DMS53 (cell line): ENCODE measurements around the gene NUDT21.
"Not testable (repeated sequence)": the region's sequence is repeated elsewhere in the genome, so short reads cannot be mapped to it uniquely, and the experiment has no call there.

Experiments
- DNase-seq: peaks from one replicate; lab custom pipeline; 2025; lab: John Stamatoyannopoulos, UW

NUDT21 gene

GRCh38 chr16:56450986-56451752, at the start of gene NUDT21, which contains the start of gene OGFOD1:
Gene NUDT21, minus strand, starts transcription at chr16:56451332. Its CDS starts 130 bp downstream, at chr16:56451202.
Gene OGFOD1, plus strand, starts transcription at chr16:56451554. Its CDS starts 59 bp downstream, at chr16:56451613.
- DNase-seq: peak; percentile 99

- no peak for DNase-seq
Measured at GRCh38 chr16:56493815-56494214, 42.7 kb upstream of the NUDT21 start.

- no peak for DNase-seq
Measured at GRCh38 chr16:56493126-56493525, 42.0 kb upstream of the NUDT21 start.

DNA sequence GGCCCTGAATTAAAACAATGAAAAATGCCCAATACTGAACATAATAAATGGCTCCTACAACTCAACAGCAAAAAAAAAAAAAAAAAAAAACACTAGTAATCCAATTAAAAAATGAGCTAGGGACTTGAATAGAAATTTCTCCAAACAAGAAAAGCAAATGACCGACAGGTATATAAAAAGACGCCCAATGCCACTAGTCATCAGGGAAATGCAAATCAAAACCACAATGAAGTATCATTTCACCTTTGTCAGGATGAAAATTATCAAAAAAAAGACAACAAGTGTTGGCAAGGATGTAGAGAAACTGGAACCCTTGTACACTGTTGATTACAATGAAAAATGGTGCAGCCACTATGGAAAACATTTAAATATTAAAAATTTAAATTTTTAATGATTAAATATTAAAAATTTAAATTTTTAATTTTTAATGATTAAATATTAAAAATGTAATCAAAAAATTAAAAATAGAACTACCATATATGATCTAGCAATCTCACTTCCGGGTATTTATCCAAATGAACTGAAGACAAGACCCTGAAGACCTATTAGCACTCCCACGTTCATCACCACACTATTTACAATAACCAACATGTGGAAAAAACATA, 40.6 kb upstream of the NUDT21 start:
- no peak for DNase-seq

- not testable (repeated sequence) for DNase-seq
Measured at GRCh38 chr16:56488868-56489267, 37.7 kb upstream of the NUDT21 start.

DNA sequence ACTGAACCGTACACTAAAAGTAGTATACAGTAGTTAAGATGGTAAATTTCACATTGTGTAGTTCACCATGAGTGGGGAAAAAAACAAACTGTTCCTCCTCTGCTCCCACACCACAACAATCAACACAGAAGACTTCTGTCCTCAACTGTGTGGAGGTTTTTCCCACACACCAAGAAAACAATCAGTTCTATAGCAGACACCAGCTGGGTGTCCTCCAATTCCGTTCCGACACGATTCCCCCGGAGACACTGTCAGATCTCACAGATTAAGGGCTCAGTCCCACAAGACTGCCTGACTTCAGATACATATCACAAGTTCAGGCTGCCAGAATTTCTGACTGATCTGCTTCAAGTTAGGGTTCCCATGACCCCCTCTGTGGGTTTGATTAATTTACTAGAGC, 36.9 kb upstream of the NUDT21 start:
- no peak for DNase-seq

GRCh38 chr16:56483394-56483793, 32.3 kb upstream of the NUDT21 start:
- no peak for DNase-seq

- no peak for DNase-seq
Measured at GRCh38 chr16:56482683-56483236, 31.6 kb upstream of the NUDT21 start.

GRCh38 chr16:56481468-56482122, 30.5 kb upstream of the NUDT21 start:
- peak; percentile 77 for DNase-seq

DNA sequence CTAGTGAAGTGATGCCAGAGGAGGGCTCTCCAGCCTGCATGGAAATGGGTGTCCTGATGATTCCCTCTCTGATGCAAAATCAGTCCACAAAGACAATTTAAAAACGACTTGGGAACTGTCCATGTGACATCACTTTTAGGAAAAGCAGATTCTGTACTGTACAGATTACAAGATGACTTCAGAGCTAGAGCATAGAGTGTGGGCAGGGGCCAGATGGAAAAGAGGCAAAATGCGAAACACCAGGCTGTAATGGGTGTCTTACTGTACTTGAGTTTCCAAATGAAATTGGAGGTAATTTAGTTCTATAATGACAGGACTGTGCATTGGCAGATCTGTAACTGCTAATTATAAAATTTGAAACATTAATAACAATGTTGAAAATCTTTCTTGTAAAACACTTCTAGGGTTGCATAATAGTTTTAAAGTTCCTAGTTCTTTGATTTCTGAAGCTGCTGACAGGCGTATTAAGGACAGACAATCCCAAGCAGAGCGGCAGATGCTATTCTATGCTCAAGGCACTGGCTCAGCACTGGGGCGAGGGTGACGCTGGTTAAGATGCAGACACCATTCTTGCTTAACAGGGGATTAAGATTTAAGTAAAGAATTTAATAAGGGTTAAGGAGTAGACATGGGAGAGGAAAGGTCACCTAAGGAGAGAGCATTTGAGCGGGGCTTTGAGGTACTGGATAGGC, 29.8 kb upstream of the NUDT21 start:
- DNase-seq: no peak

- no peak for DNase-seq
Measured at GRCh38 chr16:56479469-56479868, 28.3 kb upstream of the NUDT21 start.

DNA sequence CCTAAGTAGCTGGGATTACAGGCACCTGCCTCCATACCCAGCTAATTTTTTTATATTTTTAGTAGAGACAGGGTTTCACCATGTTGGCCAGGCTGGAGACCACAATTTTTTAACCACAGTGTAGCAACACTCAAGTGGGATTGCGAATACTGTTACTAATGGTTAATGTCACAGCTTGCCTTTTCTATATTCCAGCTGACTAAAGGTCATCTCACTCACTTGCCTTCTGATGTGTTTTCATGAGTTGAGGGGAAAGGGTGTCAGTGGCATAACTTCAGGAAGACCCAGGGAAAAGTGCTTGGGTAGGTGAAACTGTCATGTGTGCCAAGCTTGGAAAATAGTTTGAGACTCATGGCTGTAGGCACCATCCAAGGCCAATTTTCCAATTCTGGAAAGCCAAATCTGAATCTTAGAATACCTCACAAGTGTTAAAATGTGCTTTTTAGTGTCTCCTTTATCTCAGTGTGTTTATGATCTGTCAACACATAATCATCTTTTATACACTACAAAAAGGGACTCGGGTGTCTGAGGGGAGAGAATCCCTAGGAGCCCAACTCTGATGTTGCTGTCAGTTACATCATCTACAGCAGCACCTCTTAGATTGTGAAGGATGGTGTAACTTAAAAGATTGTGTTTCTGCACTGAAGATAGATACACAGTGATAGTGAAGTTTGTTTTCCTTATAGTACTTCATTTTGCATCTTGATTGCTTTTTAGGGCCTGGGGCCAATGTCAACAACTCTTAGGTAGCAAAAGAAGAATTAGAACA, 27.3 kb upstream of the NUDT21 start:
- DNase-seq: no peak

DNA sequence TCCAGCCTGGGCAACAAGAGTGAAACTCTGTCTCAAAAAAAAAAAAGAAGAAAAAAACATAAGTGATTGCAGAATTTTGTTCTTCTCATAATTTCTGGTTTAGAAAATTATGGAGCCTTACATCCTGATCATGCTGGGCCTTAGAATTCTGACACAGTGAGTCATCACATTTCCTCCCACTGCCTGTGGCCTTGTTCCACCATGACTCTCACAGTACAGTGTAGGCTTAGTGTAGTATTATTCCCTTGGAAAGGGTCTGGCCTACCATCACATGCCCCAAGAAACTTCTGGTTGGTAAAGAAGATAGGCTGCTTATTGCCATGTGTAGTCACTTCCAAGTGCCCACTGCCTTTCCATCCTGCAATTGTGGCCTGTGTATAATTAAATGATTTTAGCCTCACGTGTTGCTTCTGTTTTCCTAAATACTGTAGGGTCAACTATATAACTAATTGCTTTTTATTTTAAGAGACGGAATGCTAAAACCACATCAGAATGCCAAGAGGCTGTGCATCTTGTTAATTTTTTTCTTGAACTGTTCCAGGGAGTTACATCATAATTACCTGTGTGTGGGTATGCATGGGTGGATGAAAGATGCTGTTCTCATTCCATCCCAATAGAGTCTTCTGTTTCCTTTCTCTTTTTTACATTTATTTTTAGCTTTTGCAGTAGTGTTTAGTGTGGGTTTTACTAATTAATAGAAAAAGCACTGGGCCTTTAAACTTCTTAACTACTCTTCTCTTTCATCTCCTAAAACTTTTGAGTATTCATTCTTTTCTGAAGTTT, 26.2 kb upstream of the NUDT21 start:
- peak; percentile 30 for DNase-seq

DNA sequence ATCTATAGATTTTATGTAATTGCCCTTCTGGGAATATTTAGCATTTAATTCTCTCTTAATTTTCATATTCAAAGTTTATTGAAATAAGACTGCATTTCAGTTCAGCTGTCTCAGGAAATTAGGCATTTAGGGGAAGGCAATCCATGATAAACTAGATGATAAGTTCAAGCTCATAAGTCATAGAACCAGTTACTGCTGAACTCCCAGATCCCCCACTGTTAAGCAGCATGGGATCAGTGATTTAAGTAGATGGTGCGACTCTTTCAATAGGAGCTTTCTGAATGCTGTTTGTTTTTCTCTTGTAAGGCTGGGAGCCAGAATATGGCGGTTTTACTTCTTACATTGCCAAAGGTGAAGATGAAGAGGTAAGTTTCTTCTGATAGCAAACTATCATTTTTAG, 24.1 kb upstream of the NUDT21 start:
- no peak for DNase-seq

DNA sequence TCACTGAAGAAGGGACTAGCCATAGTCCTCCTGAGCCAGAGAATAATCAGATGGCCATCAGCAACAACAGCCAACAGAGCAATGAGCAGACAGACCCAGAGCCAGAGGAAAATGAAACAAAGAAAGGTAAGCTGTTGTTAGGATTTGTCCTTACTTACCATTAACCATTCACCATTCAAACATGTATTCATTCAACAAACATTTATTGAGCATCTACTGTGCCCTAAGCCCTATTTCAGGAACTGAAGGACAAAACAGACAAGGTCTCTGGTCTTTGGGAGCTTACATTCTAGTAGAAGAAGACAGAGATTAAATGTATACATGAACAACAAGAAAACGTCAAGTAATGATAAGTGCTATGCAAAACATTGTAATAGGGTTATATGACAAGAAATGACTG, 19.5 kb upstream of the NUDT21 start:
- no peak for DNase-seq

DNA sequence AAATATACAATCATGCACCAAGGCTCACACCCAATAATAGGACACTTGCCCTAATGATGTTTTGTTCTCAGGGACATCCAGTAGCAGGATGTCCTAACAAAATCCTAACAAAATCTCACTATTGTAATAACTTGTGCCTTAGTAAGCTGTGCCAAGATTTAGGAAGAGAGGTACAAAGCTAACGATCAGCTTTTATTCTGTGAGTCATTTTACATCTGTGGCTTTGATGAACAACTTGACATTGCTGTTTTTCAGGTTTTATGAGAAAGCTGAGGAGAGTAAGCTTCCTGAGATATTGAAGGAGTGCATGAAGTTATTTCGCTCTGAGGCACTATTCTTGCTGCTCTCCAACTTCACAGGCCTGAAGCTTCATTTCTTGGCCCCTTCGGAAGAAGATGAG, 19.1 kb upstream of the NUDT21 start:
- DNase-seq: no peak

DNA sequence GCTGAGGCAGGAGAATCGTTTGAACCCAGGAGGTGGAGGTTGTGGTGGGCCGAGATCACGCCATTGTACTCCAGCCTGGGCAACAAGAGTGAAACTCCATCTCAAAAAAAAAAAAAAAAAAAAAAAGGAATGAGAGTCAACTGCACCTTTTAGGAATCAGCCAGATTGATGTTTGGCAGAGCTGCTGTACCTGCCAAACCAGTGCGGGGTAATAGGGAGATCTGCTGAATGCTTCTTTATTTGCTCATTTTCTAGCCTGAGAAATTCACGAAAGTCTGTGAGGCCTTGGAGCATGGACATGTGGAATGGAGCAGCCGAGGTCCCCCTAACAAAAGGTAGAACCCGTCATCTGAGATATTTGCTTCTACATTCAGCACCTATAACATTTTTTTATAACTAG, 18.6 kb upstream of the NUDT21 start:
- DNase-seq: no peak

DNA sequence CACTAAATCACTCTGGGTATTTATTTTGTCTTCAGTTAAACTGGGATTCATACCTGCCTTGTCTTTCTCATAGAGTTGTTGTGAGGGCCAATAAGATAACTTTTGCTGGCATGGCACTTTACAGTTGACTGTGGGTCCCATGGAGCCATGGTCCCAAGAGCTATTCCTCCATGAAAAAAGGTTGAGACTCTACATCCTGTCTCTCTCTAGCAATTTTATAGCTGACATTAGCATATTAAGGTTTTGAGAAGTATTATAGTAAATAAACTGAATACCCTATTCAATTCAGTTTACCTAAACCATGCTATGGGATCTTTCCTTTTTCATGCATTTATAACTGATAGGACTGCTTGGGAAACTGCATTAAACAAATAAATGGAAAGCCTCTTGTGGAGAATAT, 17.7 kb upstream of the NUDT21 start:
- DNase-seq: no peak

GRCh38 chr16:56466344-56466743, 15.2 kb upstream of the NUDT21 start:
- no peak for DNase-seq

DNA sequence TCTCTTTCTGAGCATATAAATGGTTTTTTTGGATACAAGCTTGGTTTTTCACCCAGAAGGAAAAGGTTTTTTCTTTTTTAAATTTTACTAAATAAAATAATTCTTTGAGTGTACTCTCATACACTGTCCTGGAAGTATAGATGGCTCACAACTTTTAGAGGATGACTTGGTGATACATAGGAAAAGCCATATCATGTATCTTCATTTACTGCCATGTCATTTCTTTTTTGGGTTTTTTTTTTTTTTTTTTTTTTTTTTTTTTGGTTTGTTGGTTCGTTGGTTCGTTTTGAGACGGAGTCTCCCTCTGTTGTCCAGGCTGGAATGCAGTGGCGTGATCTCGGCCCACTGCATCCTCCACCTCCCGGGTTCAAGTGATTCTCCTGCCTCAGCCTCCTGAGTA, 12.0 kb upstream of the NUDT21 start:
- no peak for DNase-seq
